Superior temporal gyrus (tissue), 1 donor: Measurements from ENCODE around the gene CUTC.
A peak's percentile ranks its signal among the peaks of the same experiment; 100 is the strongest.
"Not testable (repeated sequence)": the region's sequence is repeated elsewhere in the genome, so short reads cannot be mapped to it uniquely, and the experiment has no call there.

Experiments
- DNase-seq: peaks from one replicate; pipeline ENCODE4 v3.0.0-alpha.2; 2016; ENCODE audit errors: extremely low spot score

The CUTC gene

GRCh38 chr10:99732033-99732842 is at the start of gene CUTC, which contains the start of gene COX15:
TSS of gene CUTC (plus strand) at chr10:99732234. CDS start at chr10:99732349, 115 bp downstream.
TSS of gene COX15 (minus strand) at chr10:99732127. CDS start at chr10:99732049, 78 bp downstream.
- peak; percentile 99 for DNase-seq

- no peak for DNase-seq
Observed at GRCh38 chr10:99682752-99683151, 49.3 kb upstream of the CUTC start.

GRCh38 chr10:99685597-99685967 is 46.5 kb upstream of the CUTC start:
- DNase-seq, result no peak

- DNase-seq, result no peak
Observed at GRCh38 chr10:99689461-99689860, 42.6 kb upstream of the CUTC start.

GRCh38 chr10:99693933-99694583 is 38.0 kb upstream of the CUTC start:
- no peak for DNase-seq

GRCh38 chr10:99695761-99696160 is 36.3 kb upstream of the CUTC start:
- no peak for DNase-seq

- DNase-seq, result no peak
Observed at GRCh38 chr10:99698504-99699080, 33.4 kb upstream of the CUTC start.

- no peak for DNase-seq
Observed at GRCh38 chr10:99700649-99701048, 31.4 kb upstream of the CUTC start.

- no peak for DNase-seq
Observed at GRCh38 chr10:99708428-99709012, 23.5 kb upstream of the CUTC start.

- DNase-seq, result no peak
Observed at GRCh38 chr10:99709480-99710229, 22.4 kb upstream of the CUTC start.

GRCh38 chr10:99711129-99711719 is 20.8 kb upstream of the CUTC start:
- DNase-seq, result peak; percentile 62

GRCh38 chr10:99714446-99714845 is 17.6 kb upstream of the CUTC start:
- no peak for DNase-seq

GRCh38 chr10:99720387-99720786 is 11.6 kb upstream of the CUTC start:
- DNase-seq, result no peak

- no peak for DNase-seq
Observed at GRCh38 chr10:99730026-99730425, 2.0 kb upstream of the CUTC start.

GRCh38 chr10:99731306-99732032 is 565 bp upstream of the CUTC start:
- DNase-seq, result no peak

GRCh38 chr10:99733366-99733765 is 1.3 kb downstream of the CUTC start:
- DNase-seq, result no peak

GRCh38 chr10:99734111-99734510 is 2.1 kb downstream of the CUTC start:
- not testable (repeated sequence) for DNase-seq

GRCh38 chr10:99740260-99740659 is 8.2 kb downstream of the CUTC start:
- no peak for DNase-seq

GRCh38 chr10:99740933-99741559 is 9.0 kb downstream of the CUTC start:
- no peak for DNase-seq

GRCh38 chr10:99742254-99742653 is 10.2 kb downstream of the CUTC start:
- no peak for DNase-seq
